Parathyroid adenoma (tissue), 2 donors: ENCODE results near the gene ASTN2.

Experiments used
- H2AFZ ChIP-seq: fragments of 300-600 bp; sonication (generic); one replicate; pipeline ENCODE4 v1.7.0; 2017; ENCODE audit warnings: antibody characterized with exemption, mild to moderate bottlenecking
- H3K27ac ChIP-seq: fragments of 300-600 bp; sonication (generic); one replicate; pipeline ENCODE4 v1.7.0; 2017
- H3K27me3 ChIP-seq: fragments of 300-600 bp; sonication (generic); one replicate; pipeline ENCODE4 v1.7.0; 2017; ENCODE audit warnings: low read length; ENCODE audit not compliant: control insufficient read depth, insufficient read depth
- H3K36me3 ChIP-seq: fragments of 300-600 bp; sonication (generic); one replicate; pipeline ENCODE4 v1.7.0; 2017; ENCODE audit warnings: low read length; ENCODE audit not compliant: control insufficient read depth, insufficient read depth
- H3K4me1 ChIP-seq: fragments of 300-600 bp; sonication (generic); one replicate; pipeline ENCODE4 v1.7.0; 2017; ENCODE audit warnings: control low read depth
- H3K4me2 ChIP-seq: fragments of 300-600 bp; sonication (generic); one replicate; pipeline ENCODE4 v1.7.0; 2017; ENCODE audit warnings: low read length
- H3K4me3 ChIP-seq: fragments of 300-600 bp; sonication (generic); one replicate; pipeline ENCODE4 v1.7.0; 2017; ENCODE audit warnings: low read depth, low read length
- H3K79me2 ChIP-seq: fragments of 300-600 bp; sonication (generic); one replicate; pipeline ENCODE4 v1.7.0; 2017; ENCODE audit warnings: control low read depth
- H3K9ac ChIP-seq: fragments of 300-600 bp; sonication (generic); one replicate; pipeline ENCODE4 v1.7.0; 2017; ENCODE audit warnings: mild to moderate bottlenecking
- H3K9me3 ChIP-seq: fragments of 300-600 bp; sonication (generic); one replicate; pipeline ENCODE4 v1.7.0; 2017; ENCODE audit warnings: low read length; ENCODE audit not compliant: control insufficient read depth
- TF ChIP-seq, protein P1 (sequence below): fragments of 300-600 bp; sonication (generic); IDR thresholded peaks from one replicate; pipeline ENCODE4 v1.7.0; 2017; ENCODE audit warnings: antibody characterized with exemption, mild to moderate bottlenecking
- donor health status: primary hyperparathyroidism.

Gene ASTN2

DNA sequence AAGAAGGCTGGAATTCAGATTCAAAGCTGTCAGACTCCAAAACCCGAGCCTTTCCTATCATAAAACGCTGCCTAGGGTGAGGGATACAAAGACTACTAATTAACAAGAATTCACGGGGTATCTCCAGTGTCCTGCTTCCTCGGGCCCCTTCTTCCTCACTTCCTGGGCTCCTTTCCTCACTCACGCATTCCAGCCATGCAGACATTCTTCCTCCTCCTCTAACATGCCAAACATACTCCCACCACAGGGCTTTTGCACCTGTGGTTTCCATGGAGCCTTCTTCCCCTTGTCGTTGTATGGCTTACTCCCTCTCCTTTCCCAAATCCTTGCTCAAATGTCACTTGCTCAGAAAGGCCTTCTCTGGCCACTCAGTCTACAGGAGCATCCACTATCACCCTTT is 919.1 kb downstream of the ASTN2 start:
- TF ChIP-seq, protein P1, sequence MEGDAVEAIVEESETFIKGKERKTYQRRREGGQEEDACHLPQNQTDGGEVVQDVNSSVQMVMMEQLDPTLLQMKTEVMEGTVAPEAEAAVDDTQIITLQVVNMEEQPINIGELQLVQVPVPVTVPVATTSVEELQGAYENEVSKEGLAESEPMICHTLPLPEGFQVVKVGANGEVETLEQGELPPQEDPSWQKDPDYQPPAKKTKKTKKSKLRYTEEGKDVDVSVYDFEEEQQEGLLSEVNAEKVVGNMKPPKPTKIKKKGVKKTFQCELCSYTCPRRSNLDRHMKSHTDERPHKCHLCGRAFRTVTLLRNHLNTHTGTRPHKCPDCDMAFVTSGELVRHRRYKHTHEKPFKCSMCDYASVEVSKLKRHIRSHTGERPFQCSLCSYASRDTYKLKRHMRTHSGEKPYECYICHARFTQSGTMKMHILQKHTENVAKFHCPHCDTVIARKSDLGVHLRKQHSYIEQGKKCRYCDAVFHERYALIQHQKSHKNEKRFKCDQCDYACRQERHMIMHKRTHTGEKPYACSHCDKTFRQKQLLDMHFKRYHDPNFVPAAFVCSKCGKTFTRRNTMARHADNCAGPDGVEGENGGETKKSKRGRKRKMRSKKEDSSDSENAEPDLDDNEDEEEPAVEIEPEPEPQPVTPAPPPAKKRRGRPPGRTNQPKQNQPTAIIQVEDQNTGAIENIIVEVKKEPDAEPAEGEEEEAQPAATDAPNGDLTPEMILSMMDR: no peak
- H3K36me3 ChIP-seq: no peaks in the 10 kb centered on the region
- no peaks in the 10 kb centered on the region for H3K4me1 ChIP-seq
- no peak overlapping the region for H3K4me2 ChIP-seq
- H2AFZ ChIP-seq: no peak overlapping the region
- no peak overlapping the region for H3K9ac ChIP-seq
- H3K4me3 ChIP-seq: no peak overlapping the region
- H3K27me3 ChIP-seq: no peaks in the 10 kb centered on the region
- H3K27ac ChIP-seq: no peak overlapping the region
- no peaks in the 10 kb centered on the region for H3K9me3 ChIP-seq
- no peaks in the 10 kb centered on the region for H3K79me2 ChIP-seq

DNA sequence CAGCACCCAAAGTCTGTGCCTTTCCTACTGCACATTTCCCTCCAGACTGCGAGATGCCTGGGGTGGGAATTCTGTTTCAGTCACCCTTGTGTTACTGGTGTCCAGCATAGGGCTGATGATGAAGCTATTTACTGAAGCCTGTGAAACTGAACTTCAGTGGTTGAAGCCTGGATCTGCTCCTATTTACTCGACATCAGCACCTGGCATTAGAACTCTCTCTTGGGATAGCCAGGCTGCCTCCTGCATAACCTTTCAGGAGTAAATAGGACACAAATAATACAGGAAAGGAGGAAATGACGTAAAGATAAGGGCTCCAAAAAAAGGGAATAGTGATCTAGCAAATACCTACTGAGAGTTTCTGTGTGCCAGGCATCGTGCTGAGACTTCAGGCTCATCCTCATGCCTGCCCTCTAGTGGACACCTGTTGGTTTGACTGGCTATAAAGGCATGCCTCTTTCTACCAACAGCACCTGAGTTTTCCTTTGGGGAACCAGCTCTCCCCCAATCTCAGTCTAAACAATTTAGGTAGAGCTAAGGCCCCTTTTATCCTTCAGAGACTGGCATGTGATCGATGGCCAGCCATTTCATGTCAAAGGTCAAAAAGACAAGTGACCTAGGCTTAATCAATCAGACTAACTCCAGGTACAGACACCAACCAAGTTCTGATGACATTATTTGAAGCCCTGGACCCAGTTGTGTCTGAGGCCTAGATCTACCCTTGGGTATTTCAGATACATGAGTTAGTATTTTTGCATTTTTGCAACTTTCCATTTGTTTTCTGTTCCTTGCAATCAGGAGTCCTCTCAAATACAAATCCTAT is 919.8 kb downstream of the ASTN2 start:
- no peak overlapping the region for H3K4me3 ChIP-seq
- H3K9me3 ChIP-seq: no peaks in the 10 kb centered on the region
- H3K4me2 ChIP-seq: no peak overlapping the region
- no peak overlapping the region for H3K9ac ChIP-seq
- H2AFZ ChIP-seq: no peak overlapping the region
- H3K79me2 ChIP-seq: no peaks in the 10 kb centered on the region
- H3K36me3 ChIP-seq: no peaks in the 10 kb centered on the region
- TF ChIP-seq, protein P1: peak; percentile 32
- H3K27ac ChIP-seq: no peak overlapping the region
- H3K27me3 ChIP-seq: no peaks in the 10 kb centered on the region
- H3K4me1 ChIP-seq: no peaks in the 10 kb centered on the region

- Histone ChIP-seq H3K9ac (no peak overlapping the region), H3K4me2 (no peak overlapping the region), H3K27ac (no peak overlapping the region), H3K4me1 (no peaks in the 10 kb centered on the region), H3K79me2 (no peaks in the 10 kb centered on the region), H3K36me3 (no peaks in the 10 kb centered on the region), H3K4me3 (no peak overlapping the region), H2AFZ (no peak overlapping the region), H3K9me3 (no peaks in the 10 kb centered on the region), H3K27me3 (no peaks in the 10 kb centered on the region)
- TF ChIP-seq, protein P1: no peak
These were observed 921.5 kb downstream of the ASTN2 start for GRCh38 chr9:116493183-116493860.

DNA sequence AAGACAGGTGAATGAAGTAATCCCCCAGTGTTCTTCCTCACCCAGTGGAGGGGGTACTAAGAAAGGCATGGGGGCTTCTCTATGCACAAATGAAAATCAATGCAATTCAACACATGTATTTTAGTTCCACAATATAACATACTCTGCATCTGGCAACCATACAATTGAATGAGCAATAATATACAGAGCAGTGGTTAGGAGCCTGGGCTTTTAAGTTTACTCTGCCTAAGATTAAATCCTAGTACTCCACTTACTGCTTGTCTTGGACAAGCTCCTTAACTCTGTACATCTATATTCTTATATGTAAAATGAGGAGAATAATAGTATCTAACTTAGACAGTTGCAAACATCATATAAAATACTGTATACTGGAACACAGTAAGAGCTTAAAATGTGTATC is 923.2 kb downstream of the ASTN2 start:
- Histone ChIP-seq H3K27me3 (no peaks in the 10 kb centered on the region), H3K27ac (no peak overlapping the region)

More for the DNA sequence above, 923.2 kb downstream of the ASTN2 start:
- H3K36me3 ChIP-seq: no peaks in the 10 kb centered on the region
- no peaks in the 10 kb centered on the region for H3K4me1 ChIP-seq
- no peak overlapping the region for H3K4me3 ChIP-seq
- no peaks in the 10 kb centered on the region for H3K9me3 ChIP-seq
- H3K4me2 ChIP-seq: no peak overlapping the region
- no peak overlapping the region for H3K9ac ChIP-seq
- no peak overlapping the region for H2AFZ ChIP-seq
- TF ChIP-seq, protein P1: no peak
- no peaks in the 10 kb centered on the region for H3K79me2 ChIP-seq
